BLaER1 treated with 17β-estradiol and CSF1 and Interleukin-3, amounts not matched to agents 10 nM and 100 nM (cell line): Measurements from ENCODE around the gene USP40.

Experiments
- H3K27ac ChIP-seq, 11 experiments: shearing (Covaris generic); formaldehyde crosslinking; 2 replicates each; pipeline ENCODE4 v1.8.1; 2022
- H3K27me3 ChIP-seq, 11 experiments: shearing (Covaris generic); formaldehyde crosslinking; 2 replicates each; pipeline ENCODE4 v1.8.1; 2022
- H3K36me3 ChIP-seq, 11 experiments: shearing (Covaris generic); formaldehyde crosslinking; 2 replicates each; pipeline ENCODE4 v1.8.1; 2022
- H3K4me1 ChIP-seq, 10 experiments: shearing (Covaris generic); formaldehyde crosslinking; 2 replicates each; pipeline ENCODE4 v1.8.1; 2022
- H3K4me2 ChIP-seq, 11 experiments: shearing (Covaris generic); formaldehyde crosslinking; 2 replicates each; pipeline ENCODE4 v1.8.1; 2022
- H3K4me3 ChIP-seq, 10 experiments: shearing (Covaris generic); formaldehyde crosslinking; 2 replicates each; pipeline ENCODE4 v1.8.1; 2022
- H3K9ac ChIP-seq, 11 experiments: shearing (Covaris generic); formaldehyde crosslinking; 2 replicates each; pipeline ENCODE4 v1.8.1; 2022
- H3K9me3 ChIP-seq, 11 experiments: shearing (Covaris generic); formaldehyde crosslinking; replicated peaks in 1 of 11; 2 replicates each; pipeline ENCODE4 v1.8.1; 2022
- H4K20me1 ChIP-seq, 11 experiments: shearing (Covaris generic); formaldehyde crosslinking; 2 replicates each; pipeline ENCODE4 v1.8.1; 2022
- Cebpa-rat ChIP-seq, 11 experiments: shearing (Covaris generic); IDR thresholded peaks; 2 replicates each; pipeline ENCODE4 v1.8.1; 2022

USP40 gene

GRCh38 chr2:233446121-233446520 is 120.5 kb downstream of the USP40 start:
- Histone ChIP-seq H3K4me3 (no peak overlapping the region), H3K36me3 (peaks cover 97 to 100% (median 100%) of the 10 kb centered on the region in 11 experiments), H4K20me1 (peaks cover 5 to 100% (median 100%) of the 10 kb centered on the region in 11 experiments; a peak in 20 of 22 replicates), H3K27ac (no peak overlapping the region), H3K4me1 (0 out of 20 replicates have a peak, but pooled peaks cover 0 to 5% (median 0%) of the 10 kb centered on the region in 10 experiments), H3K27me3 (no peaks in the 10 kb centered on the region), H3K9me3 (no peaks in the 10 kb centered on the region), H3K9ac (no peak overlapping the region), H3K4me2 (no peak overlapping the region)
- no peak for TF ChIP-seq Cebpa-rat (IDR thresholded peaks at IDR 0.05)

- Histone ChIP-seq H3K27ac (peak overlapping the region in 1 of 11 experiments; percentile 18; a peak in 1 of 22 replicates), H3K9ac (no peak overlapping the region), H3K4me3 (no peak overlapping the region)
Observed at GRCh38 chr2:233445152-233445830, 121.3 kb downstream of the USP40 start.

GRCh38 chr2:233444501-233444900 is 122.1 kb downstream of the USP40 start:
- H3K27me3 ChIP-seq = no peaks in the 10 kb centered on the region
- H3K27ac ChIP-seq = peak overlapping the region in 2 of 11 experiments; percentile 16 to 18; a peak in 2 of 22 replicates
- no peak for TF ChIP-seq Cebpa-rat (IDR thresholded peaks at IDR 0.05)
- no peaks in the 10 kb centered on the region for H3K9me3 ChIP-seq
- H4K20me1 ChIP-seq = peaks cover 6 to 100% (median 100%) of the 10 kb centered on the region in 11 experiments; a peak in 20 of 22 replicates
- 0 out of 20 replicates have a peak, but pooled peaks cover 0 to 5% (median 0%) of the 10 kb centered on the region in 10 experiments for H3K4me1 ChIP-seq
- no peak overlapping the region for H3K4me2 ChIP-seq
- peaks cover 97 to 100% (median 100%) of the 10 kb centered on the region in 11 experiments for H3K36me3 ChIP-seq
- no peak overlapping the region for H3K4me3 ChIP-seq
- H3K9ac ChIP-seq = no peak overlapping the region

More at GRCh38 chr2:233445152-233445830, 121.3 kb downstream of the USP40 start:
- peaks cover 6 to 100% (median 100%) of the 10 kb centered on the region in 11 experiments; a peak in 20 of 22 replicates for H4K20me1 ChIP-seq
- H3K36me3 ChIP-seq = peaks cover 97 to 100% (median 100%) of the 10 kb centered on the region in 11 experiments
- H3K9me3 ChIP-seq = no peaks in the 10 kb centered on the region
- TF ChIP-seq Cebpa-rat (IDR thresholded peaks at IDR 0.05) = no peak
- no peaks in the 10 kb centered on the region for H3K27me3 ChIP-seq
- H3K4me1 ChIP-seq = 0 out of 20 replicates have a peak, but pooled peaks cover 0 to 5% (median 0%) of the 10 kb centered on the region in 10 experiments
- no peak overlapping the region for H3K4me2 ChIP-seq

GRCh38 chr2:233443511-233444183 is 122.9 kb downstream of the USP40 start:
- H3K27ac ChIP-seq = peak overlapping the region in 2 of 11 experiments; percentile 12 to 16; a peak in 2 of 22 replicates
- H3K36me3 ChIP-seq = peaks cover 97 to 100% (median 100%) of the 10 kb centered on the region in 11 experiments
- no peak overlapping the region for H3K9ac ChIP-seq

GRCh38 chr2:233442028-233442310 is 124.6 kb downstream of the USP40 start:
- no peaks in the 10 kb centered on the region for H3K27me3 ChIP-seq
- H3K4me2 ChIP-seq = no peak overlapping the region
- no peak overlapping the region for H3K9ac ChIP-seq
- peaks cover 6 to 100% (median 100%) of the 10 kb centered on the region in 11 experiments; a peak in 20 of 22 replicates for H4K20me1 ChIP-seq
- no peak overlapping the region for H3K27ac ChIP-seq
- peaks cover 0 to 6% (median 0%) of the 10 kb centered on the region in 10 experiments; a peak in 1 of 20 replicates for H3K4me1 ChIP-seq
- peaks cover 97 to 100% (median 100%) of the 10 kb centered on the region in 11 experiments for H3K36me3 ChIP-seq
- H3K4me3 ChIP-seq = no peak overlapping the region
- no peak for TF ChIP-seq Cebpa-rat (IDR thresholded peaks at IDR 0.05)
- H3K9me3 ChIP-seq = no peaks in the 10 kb centered on the region

More at GRCh38 chr2:233443511-233444183, 122.9 kb downstream of the USP40 start:
- H3K4me2 ChIP-seq = no peak overlapping the region
- no peak overlapping the region for H3K4me3 ChIP-seq
- no peaks in the 10 kb centered on the region for H3K9me3 ChIP-seq
- H4K20me1 ChIP-seq = peaks cover 6 to 100% (median 100%) of the 10 kb centered on the region in 11 experiments; a peak in 20 of 22 replicates
- 0 out of 20 replicates have a peak, but pooled peaks cover 0 to 5% (median 0%) of the 10 kb centered on the region in 10 experiments for H3K4me1 ChIP-seq
- no peak for TF ChIP-seq Cebpa-rat (IDR thresholded peaks at IDR 0.05)
- no peaks in the 10 kb centered on the region for H3K27me3 ChIP-seq

- Histone ChIP-seq H3K4me1 (peaks cover 0 to 8% (median 0%) of the 10 kb centered on the region in 10 experiments; a peak in 2 of 20 replicates), H3K9me3 (no peaks in the 10 kb centered on the region), H3K9ac (0 out of 22 replicates have a peak overlapping the region, but pooled peaks of 1 of the 11 experiments have one; percentile 14), H3K36me3 (peaks cover 97 to 100% (median 100%) of the 10 kb centered on the region in 11 experiments), H4K20me1 (peaks cover 9 to 100% (median 100%) of the 10 kb centered on the region in 11 experiments; a peak in 20 of 22 replicates), H3K4me3 (no peak overlapping the region), H3K4me2 (no peak overlapping the region), H3K27ac (no peak overlapping the region), H3K27me3 (no peaks in the 10 kb centered on the region)
- no peak for TF ChIP-seq Cebpa-rat (IDR thresholded peaks at IDR 0.05)
Observed at GRCh38 chr2:233441161-233442027, 125.2 kb downstream of the USP40 start.

- peaks cover 16 to 100% (median 100%) of the 10 kb centered on the region in 11 experiments; a peak in 21 of 22 replicates for H4K20me1 ChIP-seq
- peaks cover 0 to 10% (median 0%) of the 10 kb centered on the region in 10 experiments; a peak in 5 of 20 replicates for H3K4me1 ChIP-seq
- no peaks in the 10 kb centered on the region for H3K27me3 ChIP-seq
- no peak overlapping the region; a peak in 1 of 22 replicates for H3K9ac ChIP-seq
- no peaks in the 10 kb centered on the region for H3K9me3 ChIP-seq
- no peak overlapping the region for H3K4me2 ChIP-seq
- peaks cover 97 to 100% (median 100%) of the 10 kb centered on the region in 11 experiments for H3K36me3 ChIP-seq
- H3K4me3 ChIP-seq = no peak overlapping the region
- no peak for TF ChIP-seq Cebpa-rat (IDR thresholded peaks at IDR 0.05)
- no peak overlapping the region for H3K27ac ChIP-seq
Observed at GRCh38 chr2:233440714-233441113, 125.9 kb downstream of the USP40 start.

- H3K9me3 ChIP-seq = no peaks in the 10 kb centered on the region
- H3K36me3 ChIP-seq = peaks cover 97 to 100% (median 100%) of the 10 kb centered on the region in 11 experiments
- H3K4me3 ChIP-seq = no peak overlapping the region
- no peak overlapping the region for H3K27ac ChIP-seq
- H3K4me1 ChIP-seq = peaks cover 0 to 14% (median 3%) of the 10 kb centered on the region in 10 experiments; a peak in 11 of 20 replicates
- H3K9ac ChIP-seq = no peak overlapping the region; a peak in 1 of 22 replicates
- no peaks in the 10 kb centered on the region for H3K27me3 ChIP-seq
- no peak for TF ChIP-seq Cebpa-rat (IDR thresholded peaks at IDR 0.05)
- no peak overlapping the region for H3K4me2 ChIP-seq
- H4K20me1 ChIP-seq = peaks cover 20 to 100% (median 100%) of the 10 kb centered on the region in 11 experiments; a peak in 21 of 22 replicates
Observed at GRCh38 chr2:233440314-233440713, 126.3 kb downstream of the USP40 start.
